GM23338 (cell line): Measurements from ENCODE around the gene B3GNT4. TPM values are rescaled to one million over a fixed set of nuclear protein-coding genes. Genes with fewer than 3 reads are reported as not detected.
"Not testable (repeated sequence)": the region's sequence is repeated elsewhere in the genome, so short reads cannot be mapped to it uniquely, and the experiment has no call there.

Experiments used
- ATAC-seq: fragments of 200-7000 bp; cut with Tn5 transposase; 3 replicates; pipeline ENCODE4 v1.9.1; 2020
- DNase-seq: peaks from one replicate; pipeline ENCODE4 v3.0.0-alpha.2; 2015; ENCODE audit warnings: low spot score
- H2AFZ ChIP-seq: fragments of 200-600 bp; sonication (generic); 2 replicates; pipeline ENCODE4 v1.8.0; 2016; ENCODE audit warnings: antibody characterized with exemption, mild to moderate bottlenecking, moderate library complexity
- H3F3A ChIP-seq: fragments of 200-600 bp; sonication (generic); replicated peaks from 2 replicates; pipeline ENCODE4 v1.8.0; 2017; ENCODE audit warnings: antibody characterized with exemption, mixed run types, low read depth
- H3K27ac ChIP-seq: fragments of 200-600 bp; sonication (generic); 2 replicates; pipeline ENCODE4 v1.6.1; 2016; ENCODE audit warnings: low read depth
- H3K27me3 ChIP-seq: fragments of 200-600 bp; sonication (generic); 2 replicates; pipeline ENCODE4 v1.8.0; 2016; ENCODE audit warnings: mild to moderate bottlenecking, mixed run types, moderate library complexity; ENCODE audit not compliant: insufficient read depth
- H3K36me3 ChIP-seq: fragments of 200-600 bp; sonication (generic); 2 replicates; pipeline ENCODE4 v1.8.0; 2016; ENCODE audit warnings: mild to moderate bottlenecking; ENCODE audit not compliant: insufficient read depth
- H3K4me1 ChIP-seq: fragments of 200-600 bp; sonication (generic); 2 replicates; pipeline ENCODE4 v1.8.0; 2016; ENCODE audit warnings: mild to moderate bottlenecking, moderate library complexity; ENCODE audit not compliant: insufficient read depth
- H3K4me2 ChIP-seq: fragments of 200-600 bp; sonication (generic); 2 replicates; pipeline ENCODE4 v1.7.1; 2017; ENCODE audit warnings: mixed run types
- H3K4me3 ChIP-seq: fragments of 200-600 bp; sonication (generic); 2 replicates; pipeline ENCODE4 v1.6.1; 2016; ENCODE audit warnings: mixed run types
- H3K79me2 ChIP-seq: fragments of 200-600 bp; sonication (generic); replicated peaks from 2 replicates; pipeline ENCODE4 v1.8.0; 2017; ENCODE audit warnings: mild to moderate bottlenecking; ENCODE audit not compliant: insufficient read depth
- H3K9me2 ChIP-seq: fragments of 200-600 bp; sonication (generic); 2 replicates; pipeline ENCODE4 v1.8.0; 2017; ENCODE audit not compliant: insufficient read depth
- H4K20me1 ChIP-seq: fragments of 200-600 bp; sonication (generic); replicated peaks from 2 replicates; pipeline ENCODE4 v1.8.0; 2017; ENCODE audit warnings: mild to moderate bottlenecking; ENCODE audit not compliant: insufficient read depth
- H3K27ac Mint-ChIP-seq: 2 replicates; pipeline ENCODE4 v1.8.0; 2020; ENCODE audit warnings: inconsistent platforms, mild to moderate bottlenecking, moderate library complexity, mixed read lengths
- H3K27me3 Mint-ChIP-seq: 3 replicates; pipeline ENCODE4 v1.8.0; 2022; ENCODE audit warnings: low read depth, mild to moderate bottlenecking, moderate library complexity, mixed read lengths, inconsistent platforms; ENCODE audit not compliant: insufficient read depth, poor library complexity
- H3K36me3 Mint-ChIP-seq: 3 replicates; pipeline ENCODE4 v1.8.0; 2021; ENCODE audit warnings: low read depth, mild to moderate bottlenecking, inconsistent platforms, moderate library complexity, mixed read lengths
- H3K4me1 Mint-ChIP-seq: 3 replicates; pipeline ENCODE4 v1.8.0; 2020; ENCODE audit warnings: mild to moderate bottlenecking, inconsistent platforms, mixed read lengths
- H3K4me3 Mint-ChIP-seq: 3 replicates; pipeline ENCODE4 v1.8.0; 2021; ENCODE audit warnings: moderate library complexity, mild to moderate bottlenecking, inconsistent platforms, mixed read lengths
- H3K9me3 Mint-ChIP-seq: 3 replicates; pipeline ENCODE4 v1.8.0; 2020; ENCODE audit warnings: moderate library complexity, mild to moderate bottlenecking, inconsistent platforms, mixed read lengths
- CREB1 ChIP-seq: fragments of 250-450 bp; sonication (Bioruptor Pico); IDR thresholded peaks from 2 replicates; pipeline ENCODE4 v1.5.0; 2020; ENCODE audit warnings: low read depth, mild to moderate bottlenecking, moderate library complexity
- EZH2 ChIP-seq: fragments of 200-600 bp; sonication (generic); IDR thresholded peaks from one replicate; pipeline ENCODE4 v1.8.0; 2017; ENCODE audit warnings: antibody characterized with exemption, mild to moderate bottlenecking, low read depth; ENCODE audit not compliant: unreplicated experiment
- EZH2phosphoT487 ChIP-seq: fragments of 200-600 bp; sonication (generic); IDR thresholded peaks from one replicate; pipeline ENCODE4 v1.8.1; 2018; ENCODE audit warnings: antibody characterized with exemption; ENCODE audit not compliant: unreplicated experiment
- JUNB ChIP-seq: IDR thresholded peaks from one replicate; pipeline ENCODE4 v1.6.1; 2016; ENCODE audit warnings: antibody characterized with exemption; ENCODE audit not compliant: unreplicated experiment
- NANOG ChIP-seq: IDR thresholded peaks from 2 replicates; pipeline ENCODE4 v1.6.1; 2016; ENCODE audit warnings: antibody characterized with exemption, borderline replicate concordance
- POLR2AphosphoS5 ChIP-seq: IDR thresholded peaks from 2 replicates; pipeline ENCODE4 v1.6.1; 2016; ENCODE audit warnings: antibody characterized with exemption, low read depth
- REST ChIP-seq: IDR thresholded peaks from one replicate; pipeline ENCODE4 v1.6.1; 2018; ENCODE audit warnings: antibody characterized with exemption; ENCODE audit not compliant: unreplicated experiment
- STAT1 ChIP-seq: IDR thresholded peaks from one replicate; pipeline ENCODE4 v1.6.1; 2016; ENCODE audit warnings: antibody characterized with exemption; ENCODE audit not compliant: unreplicated experiment
- ZNF114 ChIP-seq: fragments of 250-450 bp; sonication (Bioruptor Pico); IDR thresholded peaks from 2 replicates; pipeline ENCODE4 v1.5.0; 2020; ENCODE audit warnings: mild to moderate bottlenecking, moderate library complexity
- polyA plus RNA-seq: library from polyadenylated mRNA; unstranded; fragments of >200 nt; fragmentation: Nextera tagmentation; extraction: Ambion mirVana; gene quantifications from 2 replicates; pipeline ENCODE4 v1.2.1, GENCODE V29; 2016
- total RNA-seq: library from RNA; depleted of rRNA; stranded (reverse); fragments of >200 nt; shearing (Covaris generic); gene quantifications from 2 replicates; pipeline ENCODE4 v1.2.3, GENCODE V29; 2014
- TF ChIP-seq, protein P1 (sequence below): IDR thresholded peaks from 2 replicates; pipeline ENCODE4 v1.6.1; 2016; ENCODE audit warnings: antibody characterized with exemption

The B3GNT4 gene
- total and polyA plus RNA-seq, 2 experiments from 2014 or later = 0.80 to 1.8 TPM

DNA sequence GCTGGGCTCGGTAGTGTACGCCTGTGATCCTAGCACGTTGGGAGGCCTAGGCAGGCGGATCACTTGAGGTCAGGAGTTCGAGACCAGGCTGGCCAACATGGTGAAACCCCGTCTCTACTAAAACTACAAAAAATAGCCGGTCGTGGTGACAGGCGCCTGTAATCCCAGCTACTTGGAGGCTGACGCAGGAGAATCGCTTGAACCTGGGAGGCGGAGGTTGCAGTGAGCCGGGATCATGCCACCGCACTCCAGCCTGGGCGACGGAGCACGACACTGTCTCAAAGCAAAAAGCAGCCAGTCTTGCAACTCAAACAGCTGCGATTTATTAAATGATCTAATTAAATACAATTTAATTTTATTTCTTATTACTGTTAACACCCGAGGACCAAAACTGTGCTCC, 698 bp upstream of the B3GNT4 start:
- DNase-seq, H3K27ac ChIP-seq, H3K9me3 Mint-ChIP-seq, ATAC-seq, H3K79me2 ChIP-seq, H3K9me2 ChIP-seq, H3K36me3 Mint-ChIP-seq, H3K36me3 ChIP-seq, H3K27ac Mint-ChIP-seq, H3K4me1 ChIP-seq: not testable (repeated sequence)
- Mint-ChIP-seq H3K4me3 (peak overlapping the region; percentile 81), H3K27me3 (peaks cover 43% of the 10 kb centered on the region), H3K4me1 (peaks cover 15% of the 10 kb centered on the region)
- Histone ChIP-seq H3F3A (peaks cover 20% of the 10 kb centered on the region), H3K4me3 (peak overlapping the region; percentile 67), H3K27me3 (peaks cover 47% of the 10 kb centered on the region), H3K4me2 (peak overlapping the region; percentile 88), H2AFZ (peak overlapping the region; percentile 98), H4K20me1 (peaks cover 25% of the 10 kb centered on the region)

GRCh38 chr12:122204167-122205052, 901 bp downstream of the B3GNT4 start:
- Histone ChIP-seq H3K79me2 (no peaks in the 10 kb centered on the region), H4K20me1 (peaks cover 29% of the 10 kb centered on the region), H3K36me3 (peaks cover 20% of the 10 kb centered on the region), H3K4me1 (peaks cover 11% of the 10 kb centered on the region; the same call in 1 of the 2 replicates), H3K27ac (no peak overlapping the region), H3K4me3 (peak overlapping the region; percentile 67), H3K27me3 (peaks cover 47% of the 10 kb centered on the region), H3F3A (peaks cover 20% of the 10 kb centered on the region), H3K4me2 (peak overlapping the region; percentile 88), H3K9me2 (no peaks in the 10 kb centered on the region), H2AFZ (peak overlapping the region; percentile 87)
- TF ChIP-seq EZH2 = peak; percentile 75
- TF ChIP-seq, protein P1, sequence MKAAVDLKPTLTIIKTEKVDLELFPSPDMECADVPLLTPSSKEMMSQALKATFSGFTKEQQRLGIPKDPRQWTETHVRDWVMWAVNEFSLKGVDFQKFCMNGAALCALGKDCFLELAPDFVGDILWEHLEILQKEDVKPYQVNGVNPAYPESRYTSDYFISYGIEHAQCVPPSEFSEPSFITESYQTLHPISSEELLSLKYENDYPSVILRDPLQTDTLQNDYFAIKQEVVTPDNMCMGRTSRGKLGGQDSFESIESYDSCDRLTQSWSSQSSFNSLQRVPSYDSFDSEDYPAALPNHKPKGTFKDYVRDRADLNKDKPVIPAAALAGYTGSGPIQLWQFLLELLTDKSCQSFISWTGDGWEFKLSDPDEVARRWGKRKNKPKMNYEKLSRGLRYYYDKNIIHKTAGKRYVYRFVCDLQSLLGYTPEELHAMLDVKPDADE = no peak
- ATAC-seq (peak; percentile 12), DNase-seq (peak; percentile 48)
- Mint-ChIP-seq H3K4me3 (peak overlapping the region; percentile 65), H3K27me3 (peaks cover 43% of the 10 kb centered on the region), H3K27ac (no peak overlapping the region), H3K36me3 (peaks cover 18% of the 10 kb centered on the region), H3K4me1 (peaks cover 22% of the 10 kb centered on the region), H3K9me3 (no peaks in the 10 kb centered on the region)

DNA sequence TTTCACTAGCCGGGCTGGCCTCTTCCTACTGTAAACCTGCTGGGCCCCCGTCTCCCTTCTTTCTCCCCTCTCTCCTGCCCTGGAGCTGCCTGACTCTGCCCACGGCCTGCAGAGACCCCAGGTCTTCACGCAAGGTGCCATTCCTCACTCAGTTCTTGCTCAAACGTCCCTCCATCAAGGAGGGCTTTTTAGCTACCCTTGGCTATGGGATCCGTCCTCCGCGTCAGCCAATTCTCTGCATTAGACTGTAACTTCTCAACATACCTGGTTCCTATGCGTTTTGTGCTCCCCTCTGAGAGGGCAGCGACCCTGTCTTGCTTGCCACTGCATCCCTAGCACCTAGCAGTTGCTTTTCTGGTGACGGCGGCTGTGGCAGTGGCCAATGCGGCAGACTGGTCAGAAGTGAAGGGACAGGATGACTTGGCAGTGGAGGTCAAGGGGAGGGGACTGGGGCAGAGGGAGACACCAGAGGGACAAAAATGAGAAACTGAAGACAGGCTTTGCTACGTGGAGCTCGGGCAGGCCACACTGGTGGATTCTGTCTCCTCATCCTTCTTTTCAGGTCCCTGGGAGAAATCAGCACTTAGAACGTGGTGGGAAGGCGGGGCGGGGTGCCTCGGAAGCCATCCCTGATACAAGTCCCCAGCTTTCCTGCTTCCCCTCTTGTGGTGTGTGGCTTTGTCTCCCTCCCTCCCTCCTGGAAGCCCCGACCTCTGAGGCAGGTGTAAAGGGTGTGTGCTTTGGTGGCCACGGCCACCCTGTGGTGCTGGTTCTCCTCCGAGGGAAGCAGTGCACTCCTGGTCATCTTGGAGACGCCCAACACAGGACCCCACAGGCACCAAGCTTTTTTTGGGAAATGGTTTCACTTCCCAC, 1.8 kb downstream of the B3GNT4 start:
- H3K27me3 Mint-ChIP-seq = peaks cover 43% of the 10 kb centered on the region
- no peak overlapping the region for H3K27ac Mint-ChIP-seq
- Histone ChIP-seq H4K20me1 (peaks cover 29% of the 10 kb centered on the region), H3K4me2 (peak overlapping the region; percentile 88; the same call in 1 of the 2 replicates), H3K27me3 (peaks cover 47% of the 10 kb centered on the region), H2AFZ (no peak overlapping the region), H3K4me3 (peak overlapping the region; percentile 67), H3F3A (peaks cover 20% of the 10 kb centered on the region), H3K36me3 (peaks cover 26% of the 10 kb centered on the region), H3K9me2 (no peaks in the 10 kb centered on the region), H3K27ac (no peak overlapping the region), H3K79me2 (no peaks in the 10 kb centered on the region), H3K4me1 (peaks cover 11% of the 10 kb centered on the region; the same call in 1 of the 2 replicates)
- H3K36me3 Mint-ChIP-seq = peaks cover 26% of the 10 kb centered on the region
- no peak for DNase-seq
- no peak for ATAC-seq
- no peaks in the 10 kb centered on the region for H3K9me3 Mint-ChIP-seq
- peak overlapping the region; percentile 65 for H3K4me3 Mint-ChIP-seq
- H3K4me1 Mint-ChIP-seq = peaks cover 24% of the 10 kb centered on the region
- TF ChIP-seq, protein P1 = no peak
- TF ChIP-seq STAT1 = no peak
- no peak for TF ChIP-seq POLR2AphosphoS5
- TF ChIP-seq REST = no peak
- TF ChIP-seq EZH2phosphoT487 = no peak
- TF ChIP-seq JUNB = no peak
- TF ChIP-seq EZH2 = no peak
- no peak for TF ChIP-seq CREB1 (CRISPR knock-in tag)
- no peak for TF ChIP-seq NANOG
- no peak for TF ChIP-seq ZNF114 (CRISPR knock-in tag)
